PC-3 (cell line): ENCODE measurements around the gene ZNF689.

Experiments
- CTCF ChIP-seq: fragments of 300-600 bp; sonication (generic); conservative IDR thresholded peaks from 2 replicates; pipeline ENCODE4 v1.5.1; 2017; ENCODE audit warnings: antibody characterized with exemption, low read depth, mild to moderate bottlenecking, low read length
- EZH2 ChIP-seq: fragments of 300-600 bp; sonication (generic); IDR thresholded peaks from one replicate; pipeline ENCODE4 v1.6.1; 2017; ENCODE audit warnings: antibody characterized with exemption, mild to moderate bottlenecking, low read length; ENCODE audit not compliant: unreplicated experiment
- EZH2phosphoT487 ChIP-seq: fragments of 300-600 bp; sonication (generic); IDR thresholded peaks from 2 replicates; pipeline ENCODE4 v1.6.1; 2018; ENCODE audit warnings: mild to moderate bottlenecking, antibody characterized with exemption, low read length, borderline replicate concordance

- TF ChIP-seq EZH2phosphoT487 (no peak), CTCF (no peak), EZH2 (no peak)
Measured at GRCh38 chr16:30605158-30605557, 5.0 kb downstream of the ZNF689 start.
